H1 (cell line): ENCODE measurements around the gene PCCA. TPM values are rescaled to one million over a fixed set of nuclear protein-coding genes. Genes with fewer than 3 reads are reported as not detected.
A peak's percentile ranks its signal among the peaks of the same experiment; 100 is the strongest.

Source experiments
- CTCF ChIA-PET: fragments of 300-600 bp; sonication (Branson Sonifier 250); formaldehyde crosslinking; loops from one replicate; lab custom pipeline; 2021; ENCODE audit not compliant: partially characterized antibody; lab: Charles Lee
- POLR2A ChIA-PET: fragments of 300-600 bp; sonication (Branson Sonifier 250); formaldehyde crosslinking; loops from one replicate; lab custom pipeline; 2021; ENCODE audit warnings: inconsistent platforms; ENCODE audit not compliant: partially characterized antibody; lab: Charles Lee
- DNase-seq, 2 experiments: peaks; one replicate each; pipeline versions ENCODE4 v3.0.0 to v3.0.0-alpha.2; 2010 to 2022; ENCODE audit warnings: low spot score in 2 of 2, low read depth in 1 of 2, mixed read lengths in 1 of 2
- FAIRE-seq: peaks from 2 replicates; lab custom pipeline; 2011; peaks lifted over from hg19 to GRCh38; lab: Jason Lieb, UNC
- H2AFZ ChIP-seq: 2 replicates; pipeline ENCODE4 v1.8.1; 2012; ENCODE audit warnings: low read length, inconsistent platforms
- H2AK5ac ChIP-seq: 2 replicates; pipeline ENCODE4 v1.6.1; 2013; ENCODE audit warnings: low read depth, low read length
- H2BK120ac ChIP-seq: replicated peaks from 2 replicates; pipeline ENCODE3; 2013; ENCODE audit warnings: low read depth, low read length, inconsistent platforms
- H2BK12ac ChIP-seq: 2 replicates; pipeline ENCODE4 v1.6.1; 2013; ENCODE audit warnings: low read depth, low read length
- H2BK15ac ChIP-seq: 2 replicates; pipeline ENCODE4 v1.6.1; 2013; ENCODE audit warnings: low read length
- H2BK20ac ChIP-seq: 2 replicates; pipeline ENCODE4 v1.6.1; 2013; ENCODE audit warnings: low read length
- H2BK5ac ChIP-seq: 2 replicates; pipeline ENCODE4 v1.6.1; 2013; ENCODE audit warnings: low read depth, low read length
- H3K14ac ChIP-seq: 2 replicates; pipeline ENCODE4 v1.6.1; 2013; ENCODE audit warnings: inconsistent platforms; ENCODE audit not compliant: insufficient read length
- H3K18ac ChIP-seq: 2 replicates; pipeline ENCODE4 v1.6.1; 2013; ENCODE audit warnings: low read length; ENCODE audit errors: extremely low read depth
- H3K23ac ChIP-seq: 2 replicates; pipeline ENCODE4 v1.6.1; 2013; ENCODE audit warnings: inconsistent platforms; ENCODE audit not compliant: insufficient read length
- H3K23me2 ChIP-seq: 2 replicates; pipeline ENCODE4 v1.6.1; 2013; ENCODE audit warnings: low read depth, low read length
- H3K27ac ChIP-seq: 2 replicates; pipeline ENCODE4 v1.6.1; 2011; ENCODE audit warnings: low read depth, low read length, inconsistent platforms
- H3K27me3 ChIP-seq, 4 experiments: replicated peaks in 1 of 4; 1 replicate in 1 of 4; 2 replicates in 3 of 4; pipeline versions ENCODE4 v1.6.1 to v1.8.1; 2011 to 2013; ENCODE audit warnings: low read length in 3 of 4, mild to moderate bottlenecking in 3 of 4, inconsistent platforms in 2 of 4, mixed read lengths in 2 of 4, moderate library complexity in 1 of 4; ENCODE audit not compliant: control insufficient read depth in 3 of 4, insufficient read depth in 3 of 4; ENCODE audit errors: extremely low read depth in 1 of 4
- H3K36me3 ChIP-seq, 4 experiments: 2 replicates each; pipeline versions ENCODE4 v1.6.1 to v1.8.1; 2011 to 2013; ENCODE audit warnings: mild to moderate bottlenecking in 4 of 4, low read length in 3 of 4, moderate library complexity in 2 of 4, control low read depth in 1 of 4, inconsistent platforms in 1 of 4; ENCODE audit not compliant: insufficient read depth in 4 of 4, control insufficient read depth in 2 of 4
- H3K4ac ChIP-seq: replicated peaks from 2 replicates; pipeline ENCODE3; 2013; ENCODE audit warnings: low read length, low read depth, mixed read lengths, inconsistent platforms; ENCODE audit not compliant: insufficient read length
- H3K4me1 ChIP-seq, 4 experiments: replicated peaks in 1 of 4; 1 replicate in 1 of 4; 2 replicates in 3 of 4; pipeline versions ENCODE4 v1.6.1 to v1.8.1; 2011 to 2013; ENCODE audit warnings: low read length in 3 of 4, inconsistent platforms in 2 of 4, mixed read lengths in 1 of 4; ENCODE audit not compliant: insufficient read depth in 4 of 4, control insufficient read depth in 3 of 4
- H3K4me2 ChIP-seq, 2 experiments: 2 replicates each; pipeline versions ENCODE4 v1.6.1 to v1.8.1; 2011 to 2013; ENCODE audit warnings: low read depth in 2 of 2, low read length in 2 of 2, control low read depth in 1 of 2, inconsistent platforms in 1 of 2, mild to moderate bottlenecking in 1 of 2; ENCODE audit not compliant: insufficient read depth in 1 of 2
- H3K4me3 ChIP-seq, 4 experiments: fragments of 200-600, 300-600 bp in 1 of 4; sonication (generic), shearing (Covaris generic), sonication (Bioruptor Twin) in 1 of 4; 2 replicates each; pipeline versions ENCODE4 v1.5.1 to v1.8.1; 2011 to 2016; ENCODE audit warnings: low read length in 4 of 4, low read depth in 3 of 4, control low read depth in 2 of 4, inconsistent platforms in 2 of 4, mild to moderate bottlenecking in 2 of 4, mixed read lengths in 1 of 4, moderate library complexity in 1 of 4; ENCODE audit not compliant: insufficient read depth in 2 of 4; ENCODE audit errors: extremely low read depth in 1 of 4
- H3K56ac ChIP-seq: replicated peaks from 2 replicates; pipeline ENCODE3; 2013; ENCODE audit warnings: low read depth, mild to moderate bottlenecking, mixed read lengths, low read length, inconsistent platforms; ENCODE audit not compliant: insufficient read length
- H3K79me1 ChIP-seq: 2 replicates; pipeline ENCODE4 v1.6.1; 2013; ENCODE audit warnings: low read depth, low read length, control low read depth
- H3K79me2 ChIP-seq, 2 experiments: 2 replicates each; pipeline versions ENCODE4 v1.6.1 to v1.8.1; 2012 to 2013; ENCODE audit warnings: low read length in 2 of 2, mild to moderate bottlenecking in 2 of 2, inconsistent platforms in 1 of 2; ENCODE audit not compliant: insufficient read depth in 2 of 2, control insufficient read depth in 1 of 2
- H3K9ac ChIP-seq, 4 experiments: replicated peaks in 1 of 4; 1 replicate in 1 of 4; 2 replicates in 3 of 4; pipeline versions ENCODE4 v1.6.1 to v1.8.1; 2011 to 2013; ENCODE audit warnings: low read depth in 3 of 4, low read length in 3 of 4, control low read depth in 2 of 4, mild to moderate bottlenecking in 2 of 4, moderate library complexity in 2 of 4, inconsistent platforms in 1 of 4; ENCODE audit errors: extremely low read depth in 1 of 4
- H3K9me3 ChIP-seq, 2 experiments: 2 replicates each; pipeline versions ENCODE4 v1.6.1 to v1.8.1; 2012 to 2013; ENCODE audit warnings: mild to moderate bottlenecking in 2 of 2, moderate library complexity in 2 of 2, control low read depth in 1 of 2, inconsistent platforms in 1 of 2, low read depth in 1 of 2, low read length in 1 of 2, mixed read lengths in 1 of 2; ENCODE audit not compliant: insufficient read depth in 2 of 2
- H4K20me1 ChIP-seq, 2 experiments: replicated peaks in 1 of 2; 2 replicates each; pipeline versions ENCODE3 to v1.8.1; 2011 to 2013; ENCODE audit warnings: inconsistent platforms in 2 of 2, low read length in 2 of 2, mild to moderate bottlenecking in 1 of 2; ENCODE audit not compliant: insufficient read depth in 2 of 2, control insufficient read depth in 1 of 2
- H4K5ac ChIP-seq: 2 replicates; pipeline ENCODE4 v1.6.1; 2013; ENCODE audit warnings: low read length, low read depth, mixed read lengths, inconsistent platforms; ENCODE audit not compliant: insufficient read length
- H4K8ac ChIP-seq: 2 replicates; pipeline ENCODE4 v1.8.0; 2013; ENCODE audit warnings: mild to moderate bottlenecking, moderate library complexity, low read length, inconsistent platforms; ENCODE audit not compliant: insufficient read depth; ENCODE audit errors: extremely low read depth
- H4K91ac ChIP-seq: replicated peaks from 2 replicates; pipeline ENCODE3; 2013; ENCODE audit warnings: low read length, mixed read lengths, inconsistent platforms; ENCODE audit not compliant: insufficient read length
- YY1 ChIP-seq: IDR thresholded peaks from 2 replicates; pipeline ENCODE4 v1.6.1; 2011; ENCODE audit warnings: low read depth, mild to moderate bottlenecking, low read length
- WGBS, 2 experiments: shearing (Covaris generic) in 1 of 2; methylation state at CpG; one replicate each; pipeline versions ENCODE4 v1.1.6 to v1.1.7; 2013 to 2015; ENCODE audit warnings: low lambda C conversion rate in 2 of 2, mixed read lengths in 2 of 2, inconsistent platforms in 1 of 2, low coverage in 1 of 2, missing lambda C conversion rate in 1 of 2; ENCODE audit not compliant: insufficient replicate concordance in 2 of 2, insufficient coverage in 1 of 2, insufficient read length in 1 of 2; ENCODE audit errors: extremely low coverage in 1 of 2, missing lambda C conversion rate in 1 of 2; 5-methylcytosine and 5-hydroxymethylcytosine counted together
- polyA plus RNA-seq, 7 experiments: library from polyadenylated mRNA; depleted of rRNA in 3 of 7; stranded (reverse) in 5 of 7; unstranded in 2 of 7; fragments of >200 nt in 5 of 7; fragments of 200-250 nt in 2 of 7; gene quantifications; 1 replicate in 5 of 7; 2 replicates in 1 of 7; 4 replicates in 1 of 7; pipeline versions ENCODE4 v1.2.1 to v1.2.3, GENCODE V29; 2011 to 2013; ENCODE audit warnings: missing spikeins in 2 of 7, mixed read lengths in 2 of 7
- total RNA-seq: library from RNA; stranded (reverse); fragmentation: NEBNext Ultra II Directional; extraction: Animal tissue kit (Norgen Biotek cat#: 25700); gene quantifications from 2 replicates; pipeline ENCODE4 v1.2.1, GENCODE V29; 2021

PCCA gene
- total and polyA plus RNA-seq, 2 of the 8 experiments (the other 6 are each of a cell fraction or from before 2014, with no cell fraction given): 18.4 to 49.8 TPM

DNA sequence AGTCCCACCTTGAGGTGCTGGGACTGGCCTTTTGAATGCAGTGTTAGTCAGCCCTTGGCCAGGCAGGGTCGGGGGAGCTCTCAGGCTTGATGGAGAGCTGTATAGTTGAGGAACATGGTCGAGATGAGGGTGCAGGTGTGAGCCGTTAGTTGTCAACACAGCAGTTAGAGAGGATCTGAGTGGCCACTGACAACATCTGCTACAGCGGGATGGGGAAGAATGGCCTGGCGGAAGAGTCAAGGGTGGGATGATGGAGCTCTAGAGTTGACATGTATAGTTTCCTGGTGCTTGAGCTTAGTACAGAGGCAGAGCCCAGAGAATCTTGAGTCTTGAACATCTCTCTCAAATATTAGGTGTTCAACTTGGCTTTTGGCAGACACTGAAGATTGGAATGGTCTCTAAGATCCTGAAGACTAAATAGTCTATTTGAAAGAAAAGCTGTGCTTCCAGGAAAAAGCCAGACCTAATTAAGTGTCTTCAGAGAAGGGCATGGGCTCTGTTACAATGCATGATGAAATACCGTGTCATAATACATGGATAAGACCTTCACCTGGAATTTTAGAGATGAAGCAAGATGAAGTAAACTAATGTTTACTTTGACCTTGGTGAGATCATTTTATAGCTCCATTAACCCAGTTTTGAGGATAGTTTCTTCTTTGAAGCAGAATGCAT, 9.7 kb downstream of the PCCA start:
- peaks cover 16 to 88% of the 10 kb centered on the region in 2 experiments for H3K79me2 ChIP-seq
- no peak for TF ChIP-seq YY1

More for the DNA sequence above, 9.7 kb downstream of the PCCA start:
- H2BK5ac ChIP-seq: 0 out of 2 replicates have a peak overlapping the region, but pooled peaks have one; percentile 48
- 92% methylated on average over 6 of the region's 6 CpGs; no CpG with 5 or more reads in 1 of the 2 experiments for WGBS, 2 experiments
- no peaks in the 10 kb centered on the region for H3K27me3 ChIP-seq
- no peak overlapping the region for H4K91ac ChIP-seq
- no peak overlapping the region for H3K27ac ChIP-seq
- H2BK15ac ChIP-seq: no peak overlapping the region
- H2BK20ac ChIP-seq: no peak overlapping the region
- no peaks in the 10 kb centered on the region for H3K9me3 ChIP-seq
- H3K23ac ChIP-seq: no peak overlapping the region
- peaks cover 0 to 8% of the 10 kb centered on the region in 2 experiments for H4K20me1 ChIP-seq
- no peak overlapping the region for H4K5ac ChIP-seq
- H3K4me3 ChIP-seq: no peak overlapping the region
- H2BK12ac ChIP-seq: peak overlapping the region; percentile 35; the same call in 1 of the 2 replicates
- no peaks in the 10 kb centered on the region for H3K23me2 ChIP-seq
- no peak overlapping the region for H3K9ac ChIP-seq
- H2BK120ac ChIP-seq: no peak overlapping the region
- DNase-seq (no peak), FAIRE-seq (no peak)
- ChIA-PET CTCF (interaction anchor here (0.7 to 1.3 kb wide), 6 partner anchors 12 to 474 kb away, joined by 3 to 5 read pairs (median 3); no protein-coding TSS in a partner anchor), POLR2A (interaction anchor here (0.6 to 2.5 kb wide), 2 partner anchors 9 to 175 kb away, joined by 3 to 7 read pairs; no protein-coding TSS in a partner anchor)
- H2AFZ ChIP-seq: no peak overlapping the region
- no peak overlapping the region for H3K4ac ChIP-seq
- no peak overlapping the region for H3K14ac ChIP-seq
- H3K56ac ChIP-seq: no peak overlapping the region
- no peak overlapping the region for H2AK5ac ChIP-seq
- H3K79me1 ChIP-seq: no peaks in the 10 kb centered on the region; the same call in none of the 2 replicates
- no peak overlapping the region for H3K18ac ChIP-seq
- H3K36me3 ChIP-seq: no peaks in the 10 kb centered on the region; a peak in 2 of 8 replicates
- H4K8ac ChIP-seq: peak overlapping the region; percentile 88; the same call in 1 of the 2 replicates
- no peak overlapping the region for H3K4me2 ChIP-seq
- H3K4me1 ChIP-seq: no peaks in the 10 kb centered on the region
